ENCODE data around the gene MISP3. TPM values are rescaled to one million over a fixed set of nuclear protein-coding genes. Genes with fewer than 3 reads are reported as not detected.
A peak's percentile ranks its signal among the peaks of the same experiment; 100 is the strongest.

Gene MISP3
- total and polyA plus RNA-seq, 5 experiments from 2014 or later: 0.36 to 1.4 (median 0.59) TPM

- H3K36me3 Mint-ChIP-seq: peaks cover 0 to 6% (median 0%) of the 10 kb centered on the region in 3 donors
- ATAC-seq (no peak), DNase-seq (no peak)
- no peaks in the 10 kb centered on the region for H3K27me3 Mint-ChIP-seq
- H3K4me1 Mint-ChIP-seq: peaks cover 19 to 62% (median 51%) of the 10 kb centered on the region in 4 donors
- H3K9me3 Mint-ChIP-seq: no peaks in the 10 kb centered on the region
- H3K27ac Mint-ChIP-seq: peak overlapping the region in 4 of 10 donors; percentile 53 to 80 (median 74)
- H3K4me3 Mint-ChIP-seq: peak overlapping the region in 2 of 10 donors; percentile 27 to 34
- POLR2A ChIA-PET: interaction anchor here (0.7 to 1.4 kb wide), 5 partner anchors 18 to 268 kb away, joined by 3 to 6 read pairs (median 4); no protein-coding TSS in a partner anchor
Measured at GRCh38 chr19:14111486-14111885, 38.9 kb downstream of the MISP3 start.

GRCh38 chr19:14112051-14112808 is 39.6 kb downstream of the MISP3 start:
- H3K27ac Mint-ChIP-seq: peak overlapping the region in 5 of 10 donors; percentile 38 to 67 (median 61)
- POLR2A ChIA-PET: interaction anchor here (1.1 to 1.6 kb wide), 4 partner anchors 19 to 24 kb away, joined by 3 to 6 read pairs (median 4); partner anchors contain the start of gene ASF1B
- ATAC-seq: no peak
- H3K9me3 Mint-ChIP-seq: no peaks in the 10 kb centered on the region
- H3K36me3 Mint-ChIP-seq: peaks cover 0 to 1% (median 0%) of the 10 kb centered on the region in 3 donors
- peak overlapping the region in 3 of 10 donors; percentile 19 to 51 (median 27) for H3K4me3 Mint-ChIP-seq
- no peak for DNase-seq
- peaks cover 22 to 68% (median 56%) of the 10 kb centered on the region in 4 donors for H3K4me1 Mint-ChIP-seq
- no peaks in the 10 kb centered on the region for H3K27me3 Mint-ChIP-seq

GRCh38 chr19:14112809-14113385 is 40.3 kb downstream of the MISP3 start:
- DNase-seq (no peak), ATAC-seq (no peak)
- POLR2A ChIA-PET: interaction anchor here (1.1 to 1.6 kb wide), 4 partner anchors 21 to 40 kb away, joined by 3 to 6 read pairs (median 4); partner anchors contain the start of genes ASF1B and MISP3
- no peaks in the 10 kb centered on the region for H3K36me3 Mint-ChIP-seq
- H3K4me3 Mint-ChIP-seq: peak overlapping the region in 5 of 10 donors; percentile 13 to 56 (median 19)
- peaks cover 22 to 68% (median 57%) of the 10 kb centered on the region in 4 donors for H3K4me1 Mint-ChIP-seq
- peak overlapping the region in 4 of 10 donors; percentile 10 to 61 (median 43) for H3K27ac Mint-ChIP-seq
- no peaks in the 10 kb centered on the region for H3K9me3 Mint-ChIP-seq
- H3K27me3 Mint-ChIP-seq: no peaks in the 10 kb centered on the region

- Mint-ChIP-seq H3K27ac (peak overlapping the region in 7 of 10 donors; percentile 15 to 72 (median 35)), H3K36me3 (no peaks in the 10 kb centered on the region), H3K27me3 (no peaks in the 10 kb centered on the region), H3K4me3 (peak overlapping the region in 4 of 10 donors; percentile 9 to 42 (median 37)), H3K9me3 (no peaks in the 10 kb centered on the region), H3K4me1 (peaks cover 27 to 75% (median 62%) of the 10 kb centered on the region in 4 donors)
- DNase-seq: peak in 7 of 10 donors; percentile 32 to 71 (median 43)
- ATAC-seq: no peak
- POLR2A ChIA-PET: interaction anchor here (0.6 to 5.2 kb wide), 5 partner anchors 23 to 69 kb away, joined by 3 to 46 read pairs (median 3); partner anchors contain the start of genes ASF1B and MISP3
Measured at GRCh38 chr19:14113762-14114414, 41.3 kb downstream of the MISP3 start.

GRCh38 chr19:14114439-14114838 is 41.9 kb downstream of the MISP3 start:
- Mint-ChIP-seq H3K9me3 (no peaks in the 10 kb centered on the region), H3K27ac (peak overlapping the region in 5 of 10 donors; percentile 33 to 75 (median 67)), H3K36me3 (no peaks in the 10 kb centered on the region), H3K4me3 (peak overlapping the region in 2 of 10 donors; percentile 18 to 77), H3K27me3 (no peaks in the 10 kb centered on the region), H3K4me1 (peaks cover 27 to 78% (median 66%) of the 10 kb centered on the region in 4 donors)
- DNase-seq (no peak), ATAC-seq (no peak)
- POLR2A ChIA-PET: interaction anchor here (0.6 to 5.2 kb wide), 4 partner anchors 11 to 70 kb away, joined by 3 to 46 read pairs (median 6); partner anchors contain the start of gene ASF1B

- ATAC-seq (no peak), DNase-seq (peak in 9 of 10 donors; percentile 17 to 69 (median 34))
- H3K27me3 Mint-ChIP-seq: no peaks in the 10 kb centered on the region
- peak overlapping the region in 8 of 10 donors; percentile 8 to 77 (median 40) for H3K4me3 Mint-ChIP-seq
- H3K36me3 Mint-ChIP-seq: no peaks in the 10 kb centered on the region
- H3K9me3 Mint-ChIP-seq: no peaks in the 10 kb centered on the region
- peak overlapping the region in 8 of 10 donors; percentile 34 to 75 (median 61) for H3K27ac Mint-ChIP-seq
- POLR2A ChIA-PET: interaction anchor here (0.6 to 5.2 kb wide), 6 partner anchors 12 to 99 kb away, joined by 3 to 46 read pairs (median 6); partner anchors contain the start of gene ASF1B
- peaks cover 27 to 78% (median 67%) of the 10 kb centered on the region in 4 donors for H3K4me1 Mint-ChIP-seq
Measured at GRCh38 chr19:14114854-14115253, 42.3 kb downstream of the MISP3 start.

- DNase-seq: no peak
- peaks cover 27 to 69% (median 63%) of the 10 kb centered on the region in 4 donors for H3K4me1 Mint-ChIP-seq
- H3K27ac Mint-ChIP-seq: peak overlapping the region in 7 of 10 donors; percentile 58 to 97 (median 91)
- H3K27me3 Mint-ChIP-seq: no peaks in the 10 kb centered on the region
- H3K36me3 Mint-ChIP-seq: no peaks in the 10 kb centered on the region
- POLR2A ChIA-PET: interaction anchor here (0.6 to 5.2 kb wide), 7 partner anchors 13 to 407 kb away, joined by 3 to 46 read pairs (median 4); partner anchors contain the start of gene ASF1B
- H3K9me3 Mint-ChIP-seq: no peaks in the 10 kb centered on the region
- no peak for ATAC-seq
- H3K4me3 Mint-ChIP-seq: peak overlapping the region; percentile 61 to 99 (median 94)
Measured at GRCh38 chr19:14115756-14116155, 43.2 kb downstream of the MISP3 start.

- H3K4me1 Mint-ChIP-seq: peaks cover 25 to 61% (median 60%) of the 10 kb centered on the region in 4 donors
- H3K27ac Mint-ChIP-seq: peak overlapping the region; percentile 58 to 97 (median 90)
- ATAC-seq: no peak
- H3K36me3 Mint-ChIP-seq: no peaks in the 10 kb centered on the region
- H3K27me3 Mint-ChIP-seq: no peaks in the 10 kb centered on the region
- H3K9me3 Mint-ChIP-seq: no peaks in the 10 kb centered on the region
- no peak for DNase-seq
- H3K4me3 Mint-ChIP-seq: peak overlapping the region; percentile 84 to 99 (median 94)
- POLR2A ChIA-PET: interaction anchor here (0.6 to 5.2 kb wide), 6 partner anchors 13 to 406 kb away, joined by 3 to 46 read pairs (median 6); partner anchors contain the start of genes ASF1B and IL27RA
Measured at GRCh38 chr19:14116525-14116917, 43.9 kb downstream of the MISP3 start.

- DNase-seq (peak in 5 of 10 donors; percentile 12 to 68 (median 25)), ATAC-seq (peak in 1 of 2 donors; percentile 0)
- Mint-ChIP-seq H3K4me1 (peaks cover 25 to 56% (median 55%) of the 10 kb centered on the region in 4 donors), H3K4me3 (peak overlapping the region; percentile 84 to 99 (median 94)), H3K36me3 (no peaks in the 10 kb centered on the region), H3K9me3 (no peaks in the 10 kb centered on the region), H3K27ac (peak overlapping the region; percentile 58 to 97 (median 90)), H3K27me3 (no peaks in the 10 kb centered on the region)
- POLR2A ChIA-PET: interaction anchor here (0.7 to 5.2 kb wide), 10 partner anchors 14 to 434 kb away, joined by 3 to 46 read pairs (median 6); partner anchors contain the start of genes ASF1B, IL27RA and RFX1
Measured at GRCh38 chr19:14116918-14117578, 44.5 kb downstream of the MISP3 start.

- POLR2A ChIA-PET: interaction anchor here (0.7 to 5.2 kb wide), 8 partner anchors 19 to 433 kb away, joined by 3 to 46 read pairs (median 6); partner anchors contain the start of genes ASF1B and RFX1
- H3K27ac Mint-ChIP-seq: peak within 1 kb of the TSS; percentile 89 to 99 (median 98)
- no peaks in the 10 kb centered on the region for H3K27me3 Mint-ChIP-seq
- no peaks in the 10 kb centered on the region for H3K9me3 Mint-ChIP-seq
- H3K36me3 Mint-ChIP-seq: no peaks in the 10 kb centered on the region
- peak; percentile 94 to 99 (median 98) for DNase-seq
- peaks cover 25 to 50% (median 48%) of the 10 kb centered on the region in 4 donors for H3K4me1 Mint-ChIP-seq
- H3K4me3 Mint-ChIP-seq: peak within 1 kb of the TSS; percentile 86 to 99 (median 96)
- peak; percentile 90 to 94 for ATAC-seq
Measured at GRCh38 chr19:14117668-14118164, 45.1 kb downstream of the MISP3 start, which contains the start of gene PRKACA. TSS of gene PRKACA (minus strand) at chr19:14117762. CDS start at chr19:14117547, 215 bp downstream.

Measured in naive thymus-derived CD8-positive, alpha-beta T cell (primary cell).